Liver (tissue), 3 donors: ENCODE data around the gene NINJ2.

ENCODE experiments used
- GABPA ChIP-seq, 2 donors: IDR thresholded peaks in 1 of 2; conservative IDR thresholded peaks in 1 of 2; 2 replicates each; pipeline ENCODE4 v1.6.1; 2016; ENCODE audit warnings: antibody characterized with exemption in 2 of 2, mild to moderate bottlenecking in 1 of 2, moderate library complexity in 1 of 2
- HNF4A ChIP-seq, 2 donors: conservative IDR thresholded peaks; 2 replicates each; pipeline ENCODE4 v1.6.1; 2016; ENCODE audit warnings: antibody characterized with exemption in 2 of 2, mild to moderate bottlenecking in 2 of 2
- REST ChIP-seq: IDR thresholded peaks from 2 replicates; pipeline ENCODE4 v1.6.1; 2016; ENCODE audit warnings: antibody characterized with exemption, mild to moderate bottlenecking
- TAF1 ChIP-seq: conservative IDR thresholded peaks from 2 replicates; pipeline ENCODE4 v1.6.1; 2016; ENCODE audit warnings: antibody characterized with exemption, mild to moderate bottlenecking
- TF ChIP-seq, protein P1 (sequence below): fragments of 150-350 bp; IDR thresholded peaks from 2 replicates; pipeline ENCODE4 v1.5.1; 2017; ENCODE audit warnings: improper control_type of control experiment, low read depth, low read length; ENCODE audit not compliant: missing input control
- donor health status: healthy.
- donor health status: healthy.

GRCh38 chr12:588646-589045 is 74.6 kb downstream of the NINJ2 start:
- no peak for TF ChIP-seq HNF4A (conservative IDR thresholded peaks at IDR 0.05)
- TF ChIP-seq TAF1: no peak
- TF ChIP-seq, protein P1, sequence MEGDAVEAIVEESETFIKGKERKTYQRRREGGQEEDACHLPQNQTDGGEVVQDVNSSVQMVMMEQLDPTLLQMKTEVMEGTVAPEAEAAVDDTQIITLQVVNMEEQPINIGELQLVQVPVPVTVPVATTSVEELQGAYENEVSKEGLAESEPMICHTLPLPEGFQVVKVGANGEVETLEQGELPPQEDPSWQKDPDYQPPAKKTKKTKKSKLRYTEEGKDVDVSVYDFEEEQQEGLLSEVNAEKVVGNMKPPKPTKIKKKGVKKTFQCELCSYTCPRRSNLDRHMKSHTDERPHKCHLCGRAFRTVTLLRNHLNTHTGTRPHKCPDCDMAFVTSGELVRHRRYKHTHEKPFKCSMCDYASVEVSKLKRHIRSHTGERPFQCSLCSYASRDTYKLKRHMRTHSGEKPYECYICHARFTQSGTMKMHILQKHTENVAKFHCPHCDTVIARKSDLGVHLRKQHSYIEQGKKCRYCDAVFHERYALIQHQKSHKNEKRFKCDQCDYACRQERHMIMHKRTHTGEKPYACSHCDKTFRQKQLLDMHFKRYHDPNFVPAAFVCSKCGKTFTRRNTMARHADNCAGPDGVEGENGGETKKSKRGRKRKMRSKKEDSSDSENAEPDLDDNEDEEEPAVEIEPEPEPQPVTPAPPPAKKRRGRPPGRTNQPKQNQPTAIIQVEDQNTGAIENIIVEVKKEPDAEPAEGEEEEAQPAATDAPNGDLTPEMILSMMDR: no peak
- no peak for TF ChIP-seq REST
- no peak for TF ChIP-seq GABPA (IDR thresholded peaks at IDR 0.05 in 1 of 2, conservative IDR thresholded peaks at IDR 0.05 in 1 of 2)
